GM20000 (cell line): ENCODE data around the gene OSER1.
"Not testable (repeated sequence)": the region's sequence is repeated elsewhere in the genome, so short reads cannot be mapped to it uniquely, and the experiment has no call there.

Source experiments
- DNase-seq: peaks from one replicate; pipeline ENCODE4 v3.0.0; 2012; ENCODE audit warnings: low spot score
- TF ChIP-seq, protein P1 (sequence below): IDR thresholded peaks from 2 replicates; pipeline ENCODE4 v1.5.1; 2012; ENCODE audit warnings: mild to moderate bottlenecking, control low read depth; ENCODE audit errors: extremely low read depth, missing control alignments

The OSER1 gene

DNA sequence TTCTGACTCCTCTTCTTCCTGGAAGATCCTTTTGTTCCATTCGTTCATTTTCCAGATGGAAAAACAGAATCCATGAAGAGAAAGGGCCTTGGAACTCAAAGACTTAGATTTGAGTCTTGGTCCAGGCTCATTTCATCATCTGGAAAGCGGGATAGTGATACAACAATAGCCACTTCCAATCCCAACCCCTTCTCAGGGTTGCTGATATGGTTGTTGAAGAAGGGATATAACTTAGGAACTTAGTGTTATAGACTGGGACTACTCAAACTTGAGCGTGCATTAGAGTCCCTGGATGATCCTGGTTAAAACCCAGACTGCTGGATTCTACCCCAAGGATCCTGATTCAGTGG lies 37.8 kb upstream of the OSER1 start:
- TF ChIP-seq, protein P1, sequence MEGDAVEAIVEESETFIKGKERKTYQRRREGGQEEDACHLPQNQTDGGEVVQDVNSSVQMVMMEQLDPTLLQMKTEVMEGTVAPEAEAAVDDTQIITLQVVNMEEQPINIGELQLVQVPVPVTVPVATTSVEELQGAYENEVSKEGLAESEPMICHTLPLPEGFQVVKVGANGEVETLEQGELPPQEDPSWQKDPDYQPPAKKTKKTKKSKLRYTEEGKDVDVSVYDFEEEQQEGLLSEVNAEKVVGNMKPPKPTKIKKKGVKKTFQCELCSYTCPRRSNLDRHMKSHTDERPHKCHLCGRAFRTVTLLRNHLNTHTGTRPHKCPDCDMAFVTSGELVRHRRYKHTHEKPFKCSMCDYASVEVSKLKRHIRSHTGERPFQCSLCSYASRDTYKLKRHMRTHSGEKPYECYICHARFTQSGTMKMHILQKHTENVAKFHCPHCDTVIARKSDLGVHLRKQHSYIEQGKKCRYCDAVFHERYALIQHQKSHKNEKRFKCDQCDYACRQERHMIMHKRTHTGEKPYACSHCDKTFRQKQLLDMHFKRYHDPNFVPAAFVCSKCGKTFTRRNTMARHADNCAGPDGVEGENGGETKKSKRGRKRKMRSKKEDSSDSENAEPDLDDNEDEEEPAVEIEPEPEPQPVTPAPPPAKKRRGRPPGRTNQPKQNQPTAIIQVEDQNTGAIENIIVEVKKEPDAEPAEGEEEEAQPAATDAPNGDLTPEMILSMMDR, result no peak
- no peak for DNase-seq

DNA sequence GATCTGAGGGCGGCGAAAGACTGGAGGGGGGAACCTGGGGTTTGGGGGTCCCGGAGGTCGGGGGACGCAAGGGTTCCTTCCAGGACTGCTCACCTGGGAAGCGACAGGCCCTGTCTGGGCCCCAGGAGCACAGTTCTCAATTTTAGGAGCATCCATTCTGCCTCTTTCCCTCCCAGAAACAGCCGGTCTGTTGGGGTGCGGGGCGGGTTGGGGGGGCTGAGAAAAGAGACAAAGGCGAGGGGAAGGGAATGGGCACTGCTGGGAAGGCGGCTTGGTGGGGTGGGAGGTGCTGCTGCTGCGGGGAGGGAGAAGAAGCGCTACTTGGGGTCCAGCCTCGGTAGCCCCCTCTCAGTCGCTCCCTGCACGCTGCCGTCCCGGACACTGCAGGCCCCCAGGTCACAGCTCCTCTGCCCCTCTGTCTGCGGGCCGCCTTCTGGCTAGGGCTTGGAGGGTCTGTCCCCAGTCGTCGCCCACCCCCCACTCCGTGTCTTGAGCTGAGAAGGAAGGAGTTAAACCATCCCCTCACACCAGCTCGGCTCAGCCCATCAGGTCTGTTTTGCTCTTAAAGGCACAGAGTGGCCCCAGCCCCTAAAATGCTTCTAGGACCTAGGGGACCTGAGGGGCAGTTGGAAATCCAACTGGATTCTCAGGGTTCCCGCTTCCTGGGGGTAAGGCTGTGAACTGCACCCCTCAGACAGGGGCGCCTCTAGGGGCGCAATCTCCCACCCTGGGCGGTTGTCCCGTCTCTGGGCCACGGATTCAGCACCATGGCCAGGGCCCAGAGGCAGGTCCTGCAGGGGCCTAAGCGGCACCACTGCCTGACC lies 37.2 kb upstream of the OSER1 start:
- TF ChIP-seq, protein P1, result no peak
- DNase-seq, result peak; percentile 62

DNA sequence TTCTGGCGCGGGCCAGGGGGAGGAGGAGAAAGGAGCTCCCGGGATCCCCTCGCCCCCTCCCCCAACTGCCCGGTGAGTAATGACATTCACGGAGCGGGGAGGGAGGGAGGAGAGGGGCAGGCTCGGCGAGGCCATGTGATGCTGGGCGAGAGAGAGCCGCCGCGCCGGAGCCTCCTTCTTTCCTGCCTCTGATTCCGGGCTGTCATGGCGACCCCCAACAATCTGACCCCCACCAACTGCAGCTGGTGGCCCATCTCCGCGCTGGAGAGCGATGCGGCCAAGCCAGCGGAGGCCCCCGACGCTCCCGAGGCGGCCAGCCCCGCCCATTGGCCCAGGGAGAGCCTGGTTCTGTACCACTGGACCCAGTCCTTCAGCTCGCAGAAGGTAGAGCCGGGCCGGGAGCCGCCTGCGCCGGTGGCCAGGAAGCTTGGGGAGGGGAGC lies 36.6 kb upstream of the OSER1 start, which contains the start of gene GDAP1L1:
TSS of gene GDAP1L1 (plus strand) at position 178 of the 441 bp plus-strand sequence. CDS start at position 205, 27 bp downstream.
- TF ChIP-seq, protein P1, result no peak
- no peak for DNase-seq

DNA sequence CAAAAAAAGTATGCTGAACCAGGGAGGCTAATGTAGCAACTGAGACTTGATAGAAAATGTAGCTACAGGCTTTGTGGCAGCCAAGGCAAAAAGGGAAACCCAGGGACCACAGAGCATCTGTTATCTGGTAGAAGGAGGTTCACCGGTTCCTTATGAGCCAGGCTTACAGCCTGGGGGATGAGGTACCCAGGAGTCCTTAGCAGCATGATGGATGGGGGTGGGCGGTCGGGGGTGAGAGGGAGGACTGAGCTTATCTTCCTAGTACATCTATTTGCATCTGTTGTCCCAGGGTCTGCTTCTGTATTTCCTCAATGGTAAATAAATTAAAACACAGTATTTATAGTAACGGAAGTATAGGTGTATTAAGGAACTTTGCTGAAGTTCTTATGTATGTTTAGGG lies 35.4 kb upstream of the OSER1 start:
- TF ChIP-seq, protein P1, result no peak
- no peak for DNase-seq

DNA sequence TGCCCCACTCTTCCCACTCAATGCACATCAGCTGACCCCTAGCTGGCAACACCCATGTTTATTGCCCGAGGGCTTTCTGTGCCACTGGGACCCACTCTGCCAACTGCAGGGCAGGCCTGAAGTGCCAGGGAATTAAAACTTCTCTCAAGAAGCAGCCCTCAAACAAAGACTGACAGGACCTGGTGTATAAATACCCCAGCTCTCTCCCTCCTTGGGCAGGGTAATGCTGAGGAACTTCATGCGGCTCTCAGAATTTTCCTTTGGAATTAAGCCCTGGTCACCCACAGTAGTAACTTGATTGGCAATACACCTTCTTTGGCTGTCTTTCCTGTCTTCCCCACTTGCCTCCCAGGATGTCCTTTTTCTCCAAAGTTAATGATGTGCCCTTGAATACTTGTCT lies 31.2 kb upstream of the OSER1 start:
- no peak for DNase-seq
- TF ChIP-seq, protein P1, result no peak

DNA sequence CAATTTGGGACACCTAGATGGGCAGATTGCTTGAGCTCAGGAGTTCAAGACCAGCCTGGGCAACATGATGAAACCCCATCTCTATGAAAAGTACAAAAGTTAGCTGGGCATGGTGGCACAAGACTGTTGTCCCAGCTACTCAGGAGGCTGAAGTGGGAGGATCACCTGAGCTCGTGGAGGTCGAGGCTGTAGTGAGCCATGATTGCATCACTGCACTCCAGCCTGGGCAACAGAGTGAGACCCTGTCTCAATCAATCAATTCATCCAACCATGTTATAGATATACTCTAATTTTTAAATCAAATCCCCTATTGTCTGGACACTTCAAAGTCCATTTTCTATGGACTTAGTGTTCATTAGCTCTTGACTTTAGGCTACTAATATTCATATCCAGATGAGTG lies 26.3 kb upstream of the OSER1 start:
- DNase-seq, result not testable (repeated sequence)

DNA sequence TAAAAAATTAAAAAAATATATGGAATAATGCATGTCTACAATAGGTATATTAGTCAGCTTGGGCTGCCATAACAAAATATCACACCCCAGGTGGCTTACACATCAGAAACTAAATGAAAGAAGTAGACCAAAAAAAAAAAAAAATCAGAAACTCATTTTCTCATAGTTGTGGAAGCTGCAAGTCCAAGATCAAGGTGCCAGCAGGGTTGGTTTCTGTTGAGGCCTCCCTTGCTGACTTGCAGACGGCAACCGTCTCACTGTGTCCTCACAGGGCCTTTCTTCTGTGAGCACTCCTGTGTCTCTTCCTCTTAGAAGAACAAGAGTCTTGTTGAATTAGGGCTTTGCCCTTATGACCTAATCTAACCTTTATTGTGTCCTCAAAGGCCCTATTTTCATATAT lies 25.1 kb upstream of the OSER1 start:
- TF ChIP-seq, protein P1, result no peak
- no peak for DNase-seq
